H9 (cell line): Measurements from ENCODE around the gene MYH16. TPM values are rescaled to one million over a fixed set of nuclear protein-coding genes. Genes with fewer than 3 reads are reported as not detected.

ENCODE experiments used
- DNase-seq: peaks from one replicate; pipeline ENCODE4 v3.0.0-alpha.2; 2017
- H2AFZ ChIP-seq: one replicate; pipeline ENCODE4 v1.6.1; 2013; ENCODE audit warnings: mild to moderate bottlenecking, low read length, control low read depth, moderate library complexity
- H2AK5ac ChIP-seq: 2 replicates; pipeline ENCODE4 v1.6.1; 2013; ENCODE audit warnings: low read length, control low read depth, mixed read lengths; ENCODE audit not compliant: insufficient read length
- H2BK120ac ChIP-seq: one replicate; pipeline ENCODE4 v1.6.1; 2013; ENCODE audit warnings: low read depth, mild to moderate bottlenecking, low read length, control low read depth, inconsistent platforms; ENCODE audit not compliant: poor library complexity, severe bottlenecking
- H2BK12ac ChIP-seq: 2 replicates; pipeline ENCODE4 v1.6.1; 2013; ENCODE audit warnings: low read length, control low read depth, mixed read lengths, low read depth; ENCODE audit not compliant: insufficient read length
- H2BK15ac ChIP-seq: 2 replicates; pipeline ENCODE4 v1.6.1; 2013; ENCODE audit warnings: low read depth, low read length, control low read depth
- H2BK20ac ChIP-seq: one replicate; pipeline ENCODE4 v1.6.1; 2013; ENCODE audit warnings: low read depth, mild to moderate bottlenecking, low read length, control low read depth, inconsistent platforms; ENCODE audit not compliant: poor library complexity, severe bottlenecking
- H2BK5ac ChIP-seq: 2 replicates; pipeline ENCODE4 v1.6.1; 2013; ENCODE audit warnings: low read length, control low read depth, mixed read lengths; ENCODE audit not compliant: insufficient read length
- H3K14ac ChIP-seq: 2 replicates; pipeline ENCODE4 v1.6.1; 2013; ENCODE audit warnings: low read length, control low read depth; ENCODE audit not compliant: insufficient read depth
- H3K18ac ChIP-seq: 2 replicates; pipeline ENCODE4 v1.6.1; 2013; ENCODE audit warnings: low read depth, mild to moderate bottlenecking, mixed read lengths, low read length, control low read depth; ENCODE audit not compliant: insufficient read length
- H3K23ac ChIP-seq: 2 replicates; pipeline ENCODE4 v1.6.1; 2013; ENCODE audit warnings: low read length, control low read depth, mixed read lengths, low read depth; ENCODE audit not compliant: insufficient read length
- H3K23me2 ChIP-seq: 2 replicates; pipeline ENCODE4 v1.6.1; 2013; ENCODE audit warnings: low read depth, mild to moderate bottlenecking, mixed read lengths, low read length, control low read depth; ENCODE audit not compliant: insufficient read length, poor library complexity, severe bottlenecking
- H3K27ac ChIP-seq: 2 replicates; pipeline ENCODE4 v1.5.1; 2013; ENCODE audit warnings: low read length, control low read depth, mixed read lengths, low read depth; ENCODE audit not compliant: insufficient read length
- H3K27me3 ChIP-seq: 2 replicates; pipeline ENCODE4 v1.6.1; 2013; ENCODE audit warnings: low read length, control low read depth, inconsistent platforms; ENCODE audit not compliant: insufficient read depth
- H3K4ac ChIP-seq: 2 replicates; pipeline ENCODE4 v1.6.1; 2013; ENCODE audit warnings: low read depth, mild to moderate bottlenecking, control low read depth, inconsistent platforms, low read length, moderate library complexity
- H3K4me1 ChIP-seq: 2 replicates; pipeline ENCODE4 v1.6.1; 2013; ENCODE audit warnings: low read length, control low read depth, inconsistent platforms; ENCODE audit not compliant: insufficient read depth
- H3K4me2 ChIP-seq: 2 replicates; pipeline ENCODE4 v1.6.1; 2013; ENCODE audit warnings: low read length, control low read depth, mixed read lengths; ENCODE audit not compliant: insufficient read length, insufficient read depth
- H3K56ac ChIP-seq: 2 replicates; pipeline ENCODE4 v1.6.1; 2013; ENCODE audit warnings: low read depth, mild to moderate bottlenecking, mixed read lengths, low read length, control low read depth; ENCODE audit not compliant: insufficient read length
- H3K79me1 ChIP-seq: 2 replicates; pipeline ENCODE4 v1.6.1; 2013; ENCODE audit warnings: low read depth, mild to moderate bottlenecking, moderate library complexity, low read length, control low read depth, inconsistent platforms; ENCODE audit not compliant: insufficient read depth, poor library complexity, severe bottlenecking
- H3K79me2 ChIP-seq: 2 replicates; pipeline ENCODE4 v1.6.1; 2013; ENCODE audit warnings: low read length, control low read depth, inconsistent platforms; ENCODE audit not compliant: insufficient read depth
- H3K9ac ChIP-seq: 2 replicates; pipeline ENCODE4 v1.6.1; 2013; ENCODE audit warnings: low read length, control low read depth, mixed read lengths; ENCODE audit not compliant: insufficient read length; ENCODE audit errors: extremely low read depth
- H3K9me3 ChIP-seq: one replicate; pipeline ENCODE4 v1.6.1; 2013; ENCODE audit warnings: low read depth, low read length, inconsistent platforms; ENCODE audit not compliant: control insufficient read depth
- H3T11ph ChIP-seq: one replicate; pipeline ENCODE4 v1.6.1; 2013; ENCODE audit warnings: mild to moderate bottlenecking, low read length, control low read depth, inconsistent platforms
- H4K20me1 ChIP-seq: one replicate; pipeline ENCODE4 v1.6.1; 2013; ENCODE audit not compliant: control insufficient read depth, insufficient read length, insufficient read depth
- H4K5ac ChIP-seq: 2 replicates; pipeline ENCODE4 v1.6.1; 2013; ENCODE audit warnings: low read depth, mild to moderate bottlenecking, mixed read lengths, low read length, control low read depth; ENCODE audit not compliant: insufficient read length
- H4K8ac ChIP-seq: replicated peaks from 2 replicates; pipeline ENCODE4 v1.6.1; 2013; ENCODE audit warnings: low read length, control low read depth, mixed read lengths, low read depth; ENCODE audit not compliant: insufficient read length
- H4K91ac ChIP-seq: 2 replicates; pipeline ENCODE4 v1.6.1; 2013; ENCODE audit warnings: low read depth, mild to moderate bottlenecking, moderate library complexity, mixed read lengths, low read length, control low read depth; ENCODE audit not compliant: insufficient read length
- H3K27ac Mint-ChIP-seq, 3 experiments: 2 replicates in 2 of 3; 3 replicates in 1 of 3; pipeline ENCODE4 v1.8.0; 2020 to 2021; ENCODE audit warnings: mixed read lengths in 3 of 3, mild to moderate bottlenecking in 1 of 3, moderate library complexity in 1 of 3
- H3K27me3 Mint-ChIP-seq: 2 replicates; pipeline ENCODE4 v1.8.0; 2021; ENCODE audit warnings: low read depth, mild to moderate bottlenecking, moderate library complexity, mixed read lengths
- H3K36me3 Mint-ChIP-seq, 3 experiments: 2 replicates in 2 of 3; 3 replicates in 1 of 3; pipeline ENCODE4 v1.8.0; 2020 to 2021; ENCODE audit warnings: low read depth in 3 of 3, mixed read lengths in 3 of 3; ENCODE audit not compliant: insufficient read depth in 1 of 3
- H3K4me1 Mint-ChIP-seq, 2 experiments: 2 replicates each; pipeline ENCODE4 v1.8.0; 2020; ENCODE audit warnings: mixed read lengths in 2 of 2
- H3K4me3 Mint-ChIP-seq, 2 experiments: 2 replicates in 1 of 2; 3 replicates in 1 of 2; pipeline ENCODE4 v1.8.0; 2020 to 2021; ENCODE audit warnings: mild to moderate bottlenecking in 2 of 2, mixed read lengths in 2 of 2, moderate library complexity in 1 of 2
- H3K9me3 Mint-ChIP-seq, 2 experiments: 2 replicates in 1 of 2; 3 replicates in 1 of 2; pipeline ENCODE4 v1.8.0; 2020; ENCODE audit warnings: mild to moderate bottlenecking in 2 of 2, mixed read lengths in 2 of 2, moderate library complexity in 1 of 2
- CTCF ChIP-seq: fragments of 200-600 bp; sonication (generic); conservative IDR thresholded peaks from 3 replicates; pipeline ENCODE4 v1.8.0; 2021; ENCODE audit warnings: antibody characterized with exemption, mild to moderate bottlenecking
- WGBS: extraction: QIAGEN DNeasy Blood & Tissue Kit; methylation state at CpG from one replicate; pipeline ENCODE4 v1.1.7; 2013; ENCODE audit warnings: missing lambda C conversion rate, low lambda C conversion rate, mixed read lengths; ENCODE audit not compliant: insufficient read length; ENCODE audit errors: extremely low coverage; 5-methylcytosine and 5-hydroxymethylcytosine counted together
- total RNA-seq: library from RNA; stranded (reverse); gene quantifications from 2 replicates; pipeline ENCODE4 v1.2.1, GENCODE V29; 2021

MYH16 gene
- total RNA-seq, 1 experiment from 2014 or later: not detected

DNA sequence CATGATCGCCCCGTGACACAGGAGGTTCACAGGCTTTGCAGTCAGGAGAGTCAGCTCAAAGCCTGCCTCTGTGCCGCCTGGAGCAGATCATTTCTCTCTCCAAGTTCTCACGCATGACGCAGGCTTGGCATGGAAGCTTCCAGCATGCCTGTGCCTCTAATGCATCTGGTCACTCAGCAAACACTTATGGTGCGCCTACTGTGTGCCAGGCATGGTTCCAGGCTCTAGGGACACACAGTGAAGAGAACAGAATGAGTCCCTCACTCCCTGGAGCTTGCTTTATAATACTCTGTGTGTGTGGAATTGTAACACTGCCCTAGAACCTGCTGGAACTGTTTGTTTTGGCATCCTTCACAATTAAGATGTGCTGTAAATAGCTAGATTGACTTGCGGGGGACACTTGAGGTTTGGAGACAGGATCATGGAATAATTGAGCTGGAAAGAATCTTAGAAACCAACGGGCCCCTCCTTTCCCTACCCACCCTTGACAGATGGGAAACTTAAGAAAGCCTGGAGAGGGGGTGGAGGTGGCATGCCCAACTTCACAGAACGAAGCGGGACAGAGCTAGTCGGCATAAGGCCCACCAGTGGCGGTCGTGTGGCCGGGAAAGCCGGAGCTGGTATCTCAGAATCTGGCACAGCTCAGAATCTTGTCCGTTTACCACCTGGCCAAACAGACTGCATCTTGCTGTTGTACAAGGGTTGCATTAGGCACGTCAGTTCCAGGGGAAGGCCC lies 4.6 kb upstream of the MYH16 start:
- H3K23me2 ChIP-seq: no peaks in the 10 kb centered on the region

More for the DNA sequence above, 4.6 kb upstream of the MYH16 start:
- H3K18ac ChIP-seq: no peak overlapping the region
- no peak overlapping the region for H3K4me2 ChIP-seq
- no peak overlapping the region for H2BK12ac ChIP-seq
- H3K4me1 Mint-ChIP-seq: 0 out of 4 replicates have a peak, but pooled peaks cover 0 to 2% of the 10 kb centered on the region in 2 experiments
- H4K8ac ChIP-seq: no peak overlapping the region
- no peak overlapping the region for H2AFZ ChIP-seq
- H3K79me1 ChIP-seq: no peaks in the 10 kb centered on the region
- H3T11ph ChIP-seq: no peak overlapping the region
- H3K23ac ChIP-seq: no peak overlapping the region
- no peak for DNase-seq
- H2BK15ac ChIP-seq: no peak overlapping the region
- no peaks in the 10 kb centered on the region for H3K27me3 ChIP-seq
- peaks cover 15% of the 10 kb centered on the region for H3K27me3 Mint-ChIP-seq
- no peaks in the 10 kb centered on the region for H3K9me3 Mint-ChIP-seq
- no peak overlapping the region for H3K9ac ChIP-seq
- H3K27ac ChIP-seq: no peak overlapping the region
- H2BK5ac ChIP-seq: no peak overlapping the region
- no peaks in the 10 kb centered on the region for H3K9me3 ChIP-seq
- H4K91ac ChIP-seq: no peak overlapping the region
- no peak overlapping the region; a peak in 1 of 7 replicates for H3K27ac Mint-ChIP-seq
- no peak overlapping the region for H2BK20ac ChIP-seq
- H2BK120ac ChIP-seq: no peak overlapping the region
- no peak overlapping the region for H3K56ac ChIP-seq
- H3K36me3 Mint-ChIP-seq: no peaks in the 10 kb centered on the region
- TF ChIP-seq CTCF: no peak
- no CpG with 5 or more reads among the region's 17 CpGs for WGBS
- no peaks in the 10 kb centered on the region for H4K20me1 ChIP-seq
- no peak overlapping the region; the same call in 1 of the 2 replicates for H3K14ac ChIP-seq
- no peak overlapping the region for H3K4me3 Mint-ChIP-seq
- no peak overlapping the region for H4K5ac ChIP-seq
- H3K79me2 ChIP-seq: no peaks in the 10 kb centered on the region
- H3K4ac ChIP-seq: no peak overlapping the region
- no peaks in the 10 kb centered on the region for H3K4me1 ChIP-seq
- H2AK5ac ChIP-seq: no peak overlapping the region
